Dendritic cell treated with granulocyte-macrophage colony-stimulating factor and Interleukin-4, amounts not matched to agents 40 ng/mL and 50 ng/mL, for 4 days (primary cell): ENCODE data around the gene FILIP1.
"Not testable (repeated sequence)": the region's sequence is repeated elsewhere in the genome, so short reads cannot be mapped to it uniquely, and the experiment has no call there.

Experiments used
- H3K27ac Mint-ChIP-seq: one replicate; pipeline ENCODE4 v1.8.0; 2022; ENCODE audit warnings: mild to moderate bottlenecking, mixed read lengths
- H3K27me3 Mint-ChIP-seq: one replicate; pipeline ENCODE4 v1.8.0; 2022; ENCODE audit warnings: mild to moderate bottlenecking, mixed read lengths
- H3K36me3 Mint-ChIP-seq: one replicate; pipeline ENCODE4 v1.8.0; 2022; ENCODE audit warnings: low read depth, mixed read lengths
- H3K4me1 Mint-ChIP-seq: one replicate; pipeline ENCODE4 v1.8.0; 2022; ENCODE audit warnings: low read depth, mixed read lengths
- H3K4me3 Mint-ChIP-seq: one replicate; pipeline ENCODE4 v1.8.0; 2022; ENCODE audit warnings: mild to moderate bottlenecking, moderate library complexity, mixed read lengths
- H3K9me3 Mint-ChIP-seq: one replicate; pipeline ENCODE4 v1.8.0; 2022; ENCODE audit warnings: mixed read lengths
- intact Hi-C: fragments of 100-400 bp; cut with micrococcal nuclease; formaldehyde crosslinking; loops from one replicate; pipeline ENCODE4 v1.15.0; 2022

The FILIP1 gene

DNA sequence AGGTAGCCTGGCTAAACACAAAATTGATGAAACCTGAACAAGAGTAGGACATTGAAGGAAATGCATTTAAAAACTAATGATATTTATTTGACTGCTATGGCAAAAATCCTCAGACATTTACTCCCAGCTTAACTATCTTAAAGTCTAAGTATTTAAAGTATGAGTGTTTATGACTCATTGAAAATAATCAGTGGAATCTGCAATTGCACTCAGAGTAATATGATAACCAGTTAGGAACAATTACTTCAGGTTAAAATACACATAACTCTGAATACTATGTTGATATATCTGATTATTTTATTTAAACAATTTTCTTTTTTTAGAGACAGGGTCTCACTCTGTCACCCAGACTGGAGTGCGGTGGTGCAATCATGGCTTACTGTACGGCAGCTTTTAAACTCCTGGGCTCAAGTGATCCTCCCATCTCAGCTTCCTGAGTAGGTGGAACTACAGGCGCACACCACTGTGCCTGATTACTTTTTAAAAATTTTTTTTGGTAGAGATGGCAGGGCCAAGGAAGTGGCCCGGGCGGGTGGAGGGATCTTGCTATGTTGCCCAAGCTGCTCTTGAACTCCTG, 43.9 kb downstream of the FILIP1 start:
- intact Hi-C loops: no loop called here
- Mint-ChIP-seq H3K9me3 (no peaks in the 10 kb centered on the region), H3K4me1 (no peaks in the 10 kb centered on the region), H3K27ac (no peak overlapping the region), H3K27me3 (no peaks in the 10 kb centered on the region), H3K4me3 (no peak overlapping the region), H3K36me3 (no peaks in the 10 kb centered on the region)

GRCh38 chr6:75446241-75446880, 47.2 kb downstream of the FILIP1 start:
- intact Hi-C loops: no loop called here
- Mint-ChIP-seq H3K9me3 (no peaks in the 10 kb centered on the region), H3K27ac (no peak overlapping the region), H3K4me1 (no peaks in the 10 kb centered on the region), H3K27me3 (no peaks in the 10 kb centered on the region), H3K4me3 (no peak overlapping the region), H3K36me3 (no peaks in the 10 kb centered on the region)

- intact Hi-C loops: no loop called here
These were observed 47.9 kb downstream of the FILIP1 start for GRCh38 chr6:75445738-75446137.

DNA sequence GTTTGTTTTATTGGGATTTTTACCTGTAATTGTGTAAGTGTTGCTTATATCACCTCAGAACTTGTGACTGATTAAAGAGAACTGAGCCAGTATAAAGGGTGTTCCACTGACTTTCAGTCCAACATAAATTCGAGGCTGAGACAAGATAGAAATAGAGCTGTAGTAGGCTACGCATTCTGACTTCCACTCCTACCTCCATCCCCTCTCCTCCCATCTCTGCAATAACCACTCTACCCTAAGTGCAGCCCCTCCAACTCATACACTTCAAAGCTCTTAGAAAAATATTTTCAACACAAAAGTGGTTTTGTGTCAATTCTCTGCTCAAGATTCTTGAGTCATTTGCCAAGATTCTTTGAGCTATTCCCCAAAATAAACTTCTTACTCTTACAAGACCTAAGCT, 48.7 kb downstream of the FILIP1 start:
- Mint-ChIP-seq H3K4me3 (no peak overlapping the region), H3K27ac (no peak overlapping the region), H3K27me3 (no peaks in the 10 kb centered on the region), H3K36me3 (no peaks in the 10 kb centered on the region), H3K9me3 (no peaks in the 10 kb centered on the region), H3K4me1 (no peaks in the 10 kb centered on the region)
- intact Hi-C loops: no loop called here

More at GRCh38 chr6:75445738-75446137, 47.9 kb downstream of the FILIP1 start:
- H3K27me3 Mint-ChIP-seq: no peaks in the 10 kb centered on the region
- no peaks in the 10 kb centered on the region for H3K9me3 Mint-ChIP-seq
- H3K4me1 Mint-ChIP-seq: no peaks in the 10 kb centered on the region
- no peak overlapping the region for H3K27ac Mint-ChIP-seq
- no peak overlapping the region for H3K4me3 Mint-ChIP-seq
- no peaks in the 10 kb centered on the region for H3K36me3 Mint-ChIP-seq

GRCh38 chr6:75441883-75442282, 51.7 kb downstream of the FILIP1 start:
- H3K9me3 Mint-ChIP-seq, H3K27me3 Mint-ChIP-seq, H3K4me3 Mint-ChIP-seq, intact Hi-C loops, H3K27ac Mint-ChIP-seq, H3K36me3 Mint-ChIP-seq, H3K4me1 Mint-ChIP-seq: not testable (repeated sequence)

DNA sequence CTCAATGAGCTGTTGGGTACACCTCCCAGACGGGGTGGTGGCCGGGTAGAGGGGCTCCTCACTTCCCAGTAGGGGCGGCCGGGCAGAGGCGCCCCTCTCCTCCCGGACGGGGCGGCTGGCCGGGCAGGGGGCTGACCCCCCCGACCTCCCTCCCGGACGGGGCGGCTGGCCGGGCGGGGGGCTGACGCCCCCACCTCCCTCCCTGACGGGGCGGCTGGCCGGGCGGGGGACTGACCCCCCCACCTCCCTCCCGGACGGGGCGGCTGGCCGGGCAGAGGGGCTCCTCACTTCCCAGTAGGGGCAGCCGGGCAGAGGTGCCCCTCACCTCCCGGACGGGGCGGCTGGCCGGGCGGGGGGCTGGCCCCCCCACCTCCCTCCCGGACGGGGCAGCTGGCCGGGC, 52.1 kb downstream of the FILIP1 start:
- H3K36me3 Mint-ChIP-seq, H3K27me3 Mint-ChIP-seq, intact Hi-C loops, H3K4me1 Mint-ChIP-seq, H3K9me3 Mint-ChIP-seq, H3K4me3 Mint-ChIP-seq, H3K27ac Mint-ChIP-seq: not testable (repeated sequence)

- H3K9me3 Mint-ChIP-seq: no peaks in the 10 kb centered on the region
- no peak overlapping the region for H3K27ac Mint-ChIP-seq
- no peak overlapping the region for H3K4me3 Mint-ChIP-seq
- no peaks in the 10 kb centered on the region for H3K36me3 Mint-ChIP-seq
- H3K27me3 Mint-ChIP-seq: no peaks in the 10 kb centered on the region
- intact Hi-C loops: no loop called here
- no peaks in the 10 kb centered on the region for H3K4me1 Mint-ChIP-seq
These were observed 55.0 kb downstream of the FILIP1 start for GRCh38 chr6:75438442-75439116.

GRCh38 chr6:75438013-75438431, 55.6 kb downstream of the FILIP1 start:
- no peak overlapping the region for H3K4me3 Mint-ChIP-seq
- no peaks in the 10 kb centered on the region for H3K36me3 Mint-ChIP-seq
- intact Hi-C loops: no loop called here
- H3K27ac Mint-ChIP-seq: no peak overlapping the region
- no peaks in the 10 kb centered on the region for H3K27me3 Mint-ChIP-seq
- no peaks in the 10 kb centered on the region for H3K4me1 Mint-ChIP-seq
- no peaks in the 10 kb centered on the region for H3K9me3 Mint-ChIP-seq

DNA sequence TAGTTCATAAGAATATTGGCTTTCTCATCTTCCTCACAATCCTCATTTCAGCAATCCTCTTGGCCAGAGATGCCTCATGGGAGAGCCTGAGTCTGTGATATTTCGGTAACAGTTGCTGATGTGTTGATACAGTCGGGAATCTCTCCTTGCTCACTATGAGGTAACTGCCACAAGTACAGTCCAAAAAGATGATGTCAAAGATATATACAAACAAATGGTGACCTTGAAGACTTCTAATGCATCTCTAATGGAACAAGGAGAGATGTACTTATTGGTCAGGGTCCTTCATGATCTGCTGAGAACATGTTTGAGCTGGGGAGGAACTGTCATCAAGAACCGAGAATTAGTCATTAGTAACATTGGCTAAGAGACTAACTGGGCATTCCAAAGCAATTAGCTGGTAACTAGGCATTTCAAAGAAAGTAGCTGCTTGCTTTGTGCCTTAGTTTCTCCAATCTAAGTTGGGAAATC, 56.1 kb downstream of the FILIP1 start:
- Mint-ChIP-seq H3K4me1 (no peaks in the 10 kb centered on the region), H3K27ac (no peak overlapping the region), H3K27me3 (no peaks in the 10 kb centered on the region), H3K9me3 (no peaks in the 10 kb centered on the region), H3K4me3 (no peak overlapping the region), H3K36me3 (no peaks in the 10 kb centered on the region)
- intact Hi-C loops: no loop called here

DNA sequence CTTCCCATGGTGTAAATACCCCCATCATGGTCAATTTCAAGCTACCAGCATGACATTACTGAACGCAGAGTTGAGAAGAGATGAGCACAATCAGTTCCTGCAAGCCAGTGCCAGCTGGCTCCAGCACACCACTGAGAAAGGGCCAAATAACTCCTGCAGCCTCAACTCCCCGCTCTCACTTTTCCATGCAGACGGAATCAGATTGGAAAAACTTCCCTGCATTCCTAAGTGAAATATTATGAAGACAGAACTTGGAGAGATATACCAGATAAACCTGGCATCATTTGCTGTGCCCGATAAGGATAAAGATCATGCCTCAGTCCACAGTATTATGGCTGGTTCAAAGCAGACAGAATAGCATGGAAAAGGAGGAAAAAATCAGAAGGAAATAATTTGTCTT, 56.7 kb downstream of the FILIP1 start:
- no peaks in the 10 kb centered on the region for H3K27me3 Mint-ChIP-seq
- no peak overlapping the region for H3K4me3 Mint-ChIP-seq
- intact Hi-C loops: no loop called here
- H3K4me1 Mint-ChIP-seq: no peaks in the 10 kb centered on the region
- H3K27ac Mint-ChIP-seq: no peak overlapping the region
- no peaks in the 10 kb centered on the region for H3K9me3 Mint-ChIP-seq
- no peaks in the 10 kb centered on the region for H3K36me3 Mint-ChIP-seq

GRCh38 chr6:75432809-75433208, 60.8 kb downstream of the FILIP1 start:
- H3K27ac Mint-ChIP-seq, H3K9me3 Mint-ChIP-seq, H3K4me1 Mint-ChIP-seq, H3K27me3 Mint-ChIP-seq, H3K4me3 Mint-ChIP-seq, H3K36me3 Mint-ChIP-seq, intact Hi-C loops: not testable (repeated sequence)

DNA sequence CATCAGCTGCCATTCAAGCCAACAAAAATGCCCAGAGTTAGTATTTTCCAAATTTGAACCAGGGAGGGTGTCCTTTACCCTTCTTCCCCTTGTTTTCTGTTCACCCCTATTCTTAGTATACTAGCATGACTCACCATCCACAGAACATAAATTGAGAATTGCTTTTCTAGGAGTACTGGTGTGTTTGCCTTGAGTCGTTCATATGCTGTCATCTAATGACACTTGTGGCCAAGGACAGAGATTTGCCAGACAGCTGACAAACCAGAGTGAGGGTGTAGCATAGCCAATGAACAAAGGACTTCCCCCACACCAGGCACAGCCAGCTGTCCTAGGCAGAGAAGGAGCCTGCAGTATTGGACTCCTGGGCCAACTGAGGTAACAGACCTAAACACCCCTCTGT, 62.2 kb downstream of the FILIP1 start:
- no peaks in the 10 kb centered on the region for H3K36me3 Mint-ChIP-seq
- no peaks in the 10 kb centered on the region for H3K27me3 Mint-ChIP-seq
- H3K4me1 Mint-ChIP-seq: no peaks in the 10 kb centered on the region
- intact Hi-C loops: no loop called here
- no peak overlapping the region for H3K4me3 Mint-ChIP-seq
- no peak overlapping the region for H3K27ac Mint-ChIP-seq
- H3K9me3 Mint-ChIP-seq: peaks cover 6% of the 10 kb centered on the region

- no peaks in the 10 kb centered on the region for H3K4me1 Mint-ChIP-seq
- H3K4me3 Mint-ChIP-seq: no peak overlapping the region
- no peaks in the 10 kb centered on the region for H3K36me3 Mint-ChIP-seq
- H3K27ac Mint-ChIP-seq: no peak overlapping the region
- peaks cover 6% of the 10 kb centered on the region for H3K9me3 Mint-ChIP-seq
- H3K27me3 Mint-ChIP-seq: no peaks in the 10 kb centered on the region
- intact Hi-C loops: no loop called here
These were observed 62.8 kb downstream of the FILIP1 start for GRCh38 chr6:75430631-75431325.

DNA sequence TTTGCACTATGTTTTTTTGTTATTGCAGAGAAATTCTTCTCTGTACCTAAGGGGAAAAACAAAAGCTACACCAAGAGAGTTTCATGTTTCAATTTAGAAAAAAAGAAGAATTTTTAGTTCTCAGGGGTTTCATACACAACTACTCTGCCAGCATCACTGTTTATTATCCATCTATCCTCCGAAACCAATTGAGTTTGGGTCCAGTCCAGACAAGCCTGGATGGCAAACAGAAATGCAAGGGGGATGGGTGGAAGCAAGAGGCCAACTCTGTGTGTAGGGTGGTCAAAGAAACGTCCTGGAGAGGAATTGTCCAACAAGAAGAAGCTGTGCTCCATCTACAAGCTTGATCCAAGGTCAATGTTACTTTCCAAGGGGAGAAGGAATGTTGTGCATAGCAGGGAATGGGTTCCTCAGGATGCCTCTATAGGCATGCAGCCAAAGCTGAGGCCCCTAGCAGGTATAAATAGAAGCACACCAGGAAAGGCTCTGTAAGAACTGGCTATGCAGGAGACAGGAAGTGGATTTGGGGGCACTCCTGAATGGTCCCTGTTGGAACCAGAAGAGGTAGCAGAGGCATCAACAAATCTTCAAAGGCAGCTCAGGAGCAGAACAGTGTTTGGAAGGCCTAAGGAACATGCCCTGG, 64.4 kb downstream of the FILIP1 start:
- Mint-ChIP-seq H3K36me3 (no peaks in the 10 kb centered on the region), H3K4me1 (peaks cover 6% of the 10 kb centered on the region), H3K4me3 (no peak overlapping the region), H3K27ac (no peak overlapping the region), H3K9me3 (peaks cover 6% of the 10 kb centered on the region), H3K27me3 (no peaks in the 10 kb centered on the region)
- intact Hi-C loops: no loop called here
